ENCODE data around the gene ECHDC3. TPM values are rescaled to one million over a fixed set of nuclear protein-coding genes. Genes with fewer than 3 reads are reported as not detected.

ECHDC3 gene
- total and polyA plus RNA-seq, 2 of the 4 experiments (the other 2 are of a cell fraction), result 4.3 to 5.0 TPM

- no peak overlapping the region for H3K14ac ChIP-seq (replicated peaks; ENCODE audit: low read depth, low read length)
- in situ Hi-C loops (cut with MboI; ENCODE audit: low sequenced_read_pairs) (no loop called here), intact Hi-C loops (cut with micrococcal nuclease) (no loop called here), dilution Hi-C loops (cut with HindIII; ENCODE audit: low sequenced_read_pairs, unreplicated experiment) (no loop called here)
- DNase-seq (no peak), ATAC-seq (ENCODE audit: low read depth) (no peak)
- no peak overlapping the region for H2AK5ac ChIP-seq (ENCODE audit: low read depth, low read length)
- no peaks in the 10 kb centered on the region for H3K79me1 ChIP-seq (ENCODE audit: low read depth in 1 of 2, low read length in 2 of 2)
- no peak overlapping the region for H2BK5ac ChIP-seq (ENCODE audit: low read depth, low read length, poor library complexity, severe bottlenecking)
- H3K23ac ChIP-seq (ENCODE audit: low read depth, low read length), result no peak overlapping the region
- POLR2A ChIA-PET (ENCODE audit: unreplicated experiment), result no interaction called here
- H4K20me1 ChIP-seq (ENCODE audit: insufficient read depth, low read length), result no peaks in the 10 kb centered on the region
- H3K4me1 ChIP-seq (ENCODE audit: control insufficient read depth, insufficient read depth, low read length), result peaks cover 7% of the 10 kb centered on the region
- no peak for TF ChIP-seq ELK1 (IDR thresholded peaks at IDR 0.05; ENCODE audit: borderline replicate concordance, low read depth, low read length)
- TF ChIP-seq MAZ (IDR thresholded peaks at IDR 0.05; ENCODE audit: borderline replicate concordance, low read depth, low read length), result no peak
- no peak for TF ChIP-seq CEBPB (IDR thresholded peaks at IDR 0.05; ENCODE audit: low read depth, low read length)
- TF ChIP-seq NFE2L2 (IDR thresholded peaks at IDR 0.05; ENCODE audit: low read depth, low read length), result no peak
- no peak for TF ChIP-seq RFX5 (IDR thresholded peaks at IDR 0.05; ENCODE audit: low read depth, low read length)
- no peak for TF ChIP-seq FOS (IDR thresholded peaks at IDR 0.05; ENCODE audit: low read depth, low read length)
- no peak for TF ChIP-seq POLR2A (IDR thresholded peaks at IDR 0.05; ENCODE audit: low read depth, low read length)
- TF ChIP-seq USF2 (IDR thresholded peaks at IDR 0.05; ENCODE audit: low read depth, low read length), result no peak
- TF ChIP-seq SMC3 (IDR thresholded peaks at IDR 0.05; ENCODE audit: low read depth, low read length), result no peak
- no peak for TF ChIP-seq MXI1 (IDR thresholded peaks at IDR 0.05; ENCODE audit: borderline replicate concordance, low read depth, low read length)
- no peak for TF ChIP-seq BHLHE40 (IDR thresholded peaks at IDR 0.05; ENCODE audit: low read depth, low read length)
- no peak for TF ChIP-seq RAD21 (IDR thresholded peaks at IDR 0.05; ENCODE audit: low read length)
- no peak overlapping the region for H2AK9ac ChIP-seq (replicated peaks; ENCODE audit: low read depth, low read length, poor library complexity)
- H2AFZ ChIP-seq (replicated peaks; ENCODE audit: low read length, poor library complexity), result peak overlapping the region; percentile 71
- no peak overlapping the region for H3K4ac ChIP-seq (ENCODE audit: low read depth, low read length)
- H3K9me1 ChIP-seq (ENCODE audit: insufficient read depth, low read length), result peaks cover 17% of the 10 kb centered on the region
- no peak overlapping the region for H4K5ac ChIP-seq (ENCODE audit: low read depth, low read length)
- no peak overlapping the region for H3K56ac ChIP-seq (ENCODE audit: extremely low read depth, insufficient read depth, low read length)
- no peak overlapping the region for H2BK20ac ChIP-seq (ENCODE audit: low read depth, low read length)
- no peak overlapping the region for H4K91ac ChIP-seq (ENCODE audit: insufficient read depth, low read depth, low read length)
- no peak overlapping the region for H4K8ac ChIP-seq (ENCODE audit: low read depth in 2 of 2, low read length in 2 of 2)
- H3K18ac ChIP-seq (ENCODE audit: low read depth, low read length), result no peak overlapping the region
- BruUV-seq (replicated peaks), result no TSS peak
- H3K36me3 ChIP-seq (ENCODE audit: control insufficient read depth, insufficient read depth, low read length), result no peaks in the 10 kb centered on the region
- no CpG with 5 or more reads among the region's 2 CpGs for WGBS, 2 experiments (ENCODE audit: extremely low coverage in 2 of 2, insufficient read length in 1 of 2)
- no peaks in the 10 kb centered on the region for H3K27me3 ChIP-seq (ENCODE audit: control insufficient read depth, insufficient read depth, low read length)
- H3K4me3 ChIP-seq (ENCODE audit: insufficient read depth, low read depth, low read length), result no peak overlapping the region
- no peak overlapping the region for H3K4me2 ChIP-seq (ENCODE audit: low read depth, low read length)
- no peaks in the 10 kb centered on the region for H3K9me3 ChIP-seq (ENCODE audit: control insufficient read depth, insufficient read depth, low read length)
- CTCF ChIA-PET, result interaction anchor here (0.8 to 1.0 kb wide), 2 partner anchors 13 to 208 kb away, joined by 3 read pairs; no protein-coding TSS in a partner anchor
- no peak overlapping the region for H2BK120ac ChIP-seq (ENCODE audit: low read depth, low read length)
- H2BK15ac ChIP-seq (ENCODE audit: low read depth, low read length), result no peak overlapping the region
- no peak overlapping the region for H3K9ac ChIP-seq (ENCODE audit: low read depth, low read length)
- no peak overlapping the region for H3K27ac ChIP-seq (ENCODE audit: insufficient read depth, low read length)
Measured at GRCh38 chr10:11796474-11796873, 54.3 kb downstream of the ECHDC3 start.

All from IMR-90 (cell line).